Stomach smooth muscle (tissue), 2 donors: ENCODE results near the gene ACSS3.

ENCODE experiments used
- H3K27ac ChIP-seq: one replicate; pipeline ENCODE4 v1.7.0; 2013; ENCODE audit warnings: mild to moderate bottlenecking, low read length, inconsistent platforms
- H3K27me3 ChIP-seq, 2 donors: one replicate each; pipeline ENCODE4 v1.7.0; 2013; ENCODE audit warnings: low read length in 2 of 2; ENCODE audit not compliant: insufficient read depth in 2 of 2, control insufficient read depth in 1 of 2
- H3K36me3 ChIP-seq, 2 donors: one replicate each; pipeline ENCODE4 v1.7.0; 2013; ENCODE audit warnings: low read length in 2 of 2; ENCODE audit not compliant: control insufficient read depth in 2 of 2, insufficient read depth in 2 of 2
- H3K4me1 ChIP-seq: one replicate; pipeline ENCODE4 v1.7.0; 2013; ENCODE audit warnings: low read length; ENCODE audit not compliant: control insufficient read depth, insufficient read depth
- H3K4me3 ChIP-seq, 2 donors: one replicate each; pipeline ENCODE4 v1.7.0; 2013; ENCODE audit warnings: low read length in 2 of 2
- H3K9ac ChIP-seq, 2 donors: one replicate each; pipeline ENCODE4 v1.7.0; 2013; ENCODE audit warnings: low read length in 2 of 2, mild to moderate bottlenecking in 1 of 2
- H3K9me3 ChIP-seq, 2 donors: one replicate each; pipeline ENCODE4 v1.7.0; 2013; ENCODE audit warnings: low read length in 2 of 2; ENCODE audit not compliant: control insufficient read depth in 2 of 2
- donor health status: healthy.
- donor health status: Pancreatic carcinoma.

Gene ACSS3

DNA sequence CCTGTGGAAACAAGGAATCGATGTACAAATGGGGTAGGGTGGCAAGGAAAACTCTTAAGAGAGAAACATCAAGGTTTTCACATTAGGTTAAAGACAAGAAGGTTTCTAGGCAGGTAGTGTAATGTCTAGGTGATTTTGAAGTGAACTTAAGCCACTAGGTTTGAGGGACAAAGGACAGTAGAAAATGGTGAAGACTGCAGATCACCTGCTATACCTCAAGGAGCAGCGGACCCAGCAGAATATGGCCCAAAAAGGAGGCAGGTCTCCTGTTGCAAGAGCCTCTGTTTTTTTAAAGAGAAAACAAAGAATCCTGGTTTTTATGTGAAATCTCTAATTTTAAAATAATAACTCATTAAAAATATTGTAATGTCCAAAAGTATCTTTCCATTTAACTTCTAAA lies 178.1 kb downstream of the ACSS3 start:
- Histone ChIP-seq H3K27me3 (no peaks in the 10 kb centered on the region), H3K27ac (no peak overlapping the region), H3K4me1 (no peaks in the 10 kb centered on the region), H3K9me3 (no peaks in the 10 kb centered on the region), H3K9ac (no peak overlapping the region), H3K36me3 (no peaks in the 10 kb centered on the region), H3K4me3 (no peak overlapping the region)

DNA sequence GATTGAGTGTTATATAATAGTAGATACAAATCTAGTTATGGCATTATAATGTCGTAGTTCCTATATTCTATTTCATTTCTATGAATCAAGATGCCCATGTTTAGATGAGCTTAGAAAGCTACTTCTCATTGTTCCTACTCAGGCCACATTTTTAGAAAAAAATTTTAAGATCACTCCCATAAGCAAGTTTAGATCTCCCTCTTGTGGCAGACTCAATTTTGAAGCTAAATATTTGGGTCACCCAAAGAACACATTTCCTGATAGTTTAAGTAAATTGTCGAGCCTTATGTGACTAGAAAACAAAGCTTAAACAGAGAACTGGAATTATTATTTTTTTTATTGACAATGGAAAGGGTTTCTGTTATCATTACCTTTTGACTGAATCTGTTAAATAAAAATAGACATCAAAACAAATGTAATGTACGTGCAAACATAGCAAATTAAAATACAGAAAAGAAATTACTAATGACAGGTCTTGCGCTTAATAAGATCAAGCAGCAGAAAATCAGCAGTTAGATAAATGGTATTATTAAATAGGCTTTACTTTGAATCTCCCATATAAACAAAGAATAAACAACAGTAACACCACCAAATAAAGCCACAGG lies 180.2 kb downstream of the ACSS3 start:
- no peak overlapping the region for H3K4me3 ChIP-seq
- H3K4me1 ChIP-seq, result no peaks in the 10 kb centered on the region
- H3K36me3 ChIP-seq, result no peaks in the 10 kb centered on the region
- no peak overlapping the region for H3K27ac ChIP-seq
- no peaks in the 10 kb centered on the region for H3K27me3 ChIP-seq
- H3K9ac ChIP-seq, result no peak overlapping the region
- no peaks in the 10 kb centered on the region for H3K9me3 ChIP-seq

DNA sequence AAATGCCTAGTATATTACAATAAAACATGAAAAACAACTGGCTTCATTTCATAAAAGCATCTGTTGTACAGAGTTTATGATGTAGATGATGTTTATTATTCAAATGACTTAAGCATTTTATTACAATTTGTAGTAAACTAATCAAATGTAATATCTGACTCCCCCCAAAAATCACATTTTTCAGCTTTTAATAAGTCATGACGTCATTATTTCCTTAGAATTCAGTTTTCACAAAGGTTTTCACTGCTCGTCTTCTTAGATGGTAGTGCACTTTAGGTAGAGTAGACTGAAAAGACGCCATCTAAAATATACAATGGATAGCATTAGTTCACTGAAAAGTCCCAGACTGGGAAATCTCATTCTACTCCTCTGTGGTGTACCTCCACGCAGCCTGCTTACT lies 181.5 kb downstream of the ACSS3 start:
- Histone ChIP-seq H3K36me3 (no peaks in the 10 kb centered on the region), H3K4me3 (no peak overlapping the region), H3K9ac (no peak overlapping the region), H3K27ac (no peak overlapping the region), H3K27me3 (no peaks in the 10 kb centered on the region), H3K9me3 (no peaks in the 10 kb centered on the region), H3K4me1 (no peaks in the 10 kb centered on the region)

DNA sequence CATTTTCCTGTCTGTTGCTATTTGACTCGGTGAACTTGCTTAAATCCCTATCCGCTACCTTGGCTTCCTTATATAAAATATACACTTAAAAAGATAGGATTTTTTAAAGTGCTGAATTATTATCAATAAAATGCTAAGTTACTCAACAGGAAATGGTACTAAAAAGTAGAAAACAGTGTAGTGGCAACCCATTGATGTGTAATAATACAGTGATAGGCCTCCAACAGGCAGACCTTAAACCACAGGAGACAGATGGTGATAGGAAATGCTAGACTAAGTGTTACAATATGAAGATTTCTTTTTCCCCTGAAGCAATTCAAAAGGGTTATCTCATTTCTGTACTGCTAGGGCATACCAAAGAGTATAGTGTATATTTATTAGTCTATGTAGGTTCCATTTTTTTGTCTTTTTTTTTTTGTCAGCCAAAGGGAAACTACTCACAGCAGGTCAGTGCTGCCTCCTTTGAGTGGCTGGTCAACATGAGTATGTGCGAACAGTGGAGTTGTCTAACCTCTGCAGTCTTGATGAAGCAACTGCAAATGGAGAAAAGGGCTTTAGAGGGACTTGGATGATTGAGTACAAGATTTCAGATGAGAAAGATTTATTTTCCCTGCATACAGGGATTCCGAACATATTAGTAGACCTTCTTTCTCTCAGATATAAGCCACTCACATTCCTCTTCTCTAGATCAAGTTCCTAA lies 183.8 kb downstream of the ACSS3 start:
- Histone ChIP-seq H3K9me3 (no peaks in the 10 kb centered on the region), H3K4me1 (no peaks in the 10 kb centered on the region), H3K27ac (no peak overlapping the region), H3K4me3 (no peak overlapping the region), H3K27me3 (no peaks in the 10 kb centered on the region), H3K36me3 (no peaks in the 10 kb centered on the region), H3K9ac (no peak overlapping the region)

DNA sequence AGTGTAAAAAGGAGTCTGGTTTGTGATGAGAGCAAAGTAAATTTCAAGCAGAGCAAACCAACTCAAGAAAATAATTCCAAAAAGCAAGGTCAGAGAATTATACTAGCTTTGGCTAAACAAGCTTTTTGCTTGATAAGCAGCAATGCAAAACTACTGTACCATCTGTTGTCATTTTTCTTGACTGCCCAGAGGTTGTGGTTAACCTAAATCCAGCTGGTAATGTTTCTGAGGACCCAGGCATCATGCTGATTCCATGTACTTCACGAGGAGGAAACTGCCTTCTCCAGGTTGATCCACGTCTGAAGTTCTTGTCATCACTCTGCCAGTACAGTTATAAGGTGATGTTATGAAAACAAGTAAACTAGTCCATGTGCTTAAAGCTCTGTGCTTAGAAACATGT lies 185.2 kb downstream of the ACSS3 start:
- no peaks in the 10 kb centered on the region for H3K4me1 ChIP-seq
- no peak overlapping the region for H3K27ac ChIP-seq
- H3K9me3 ChIP-seq, result no peaks in the 10 kb centered on the region
- no peak overlapping the region for H3K9ac ChIP-seq
- H3K27me3 ChIP-seq, result no peaks in the 10 kb centered on the region
- no peaks in the 10 kb centered on the region for H3K36me3 ChIP-seq
- no peak overlapping the region for H3K4me3 ChIP-seq

DNA sequence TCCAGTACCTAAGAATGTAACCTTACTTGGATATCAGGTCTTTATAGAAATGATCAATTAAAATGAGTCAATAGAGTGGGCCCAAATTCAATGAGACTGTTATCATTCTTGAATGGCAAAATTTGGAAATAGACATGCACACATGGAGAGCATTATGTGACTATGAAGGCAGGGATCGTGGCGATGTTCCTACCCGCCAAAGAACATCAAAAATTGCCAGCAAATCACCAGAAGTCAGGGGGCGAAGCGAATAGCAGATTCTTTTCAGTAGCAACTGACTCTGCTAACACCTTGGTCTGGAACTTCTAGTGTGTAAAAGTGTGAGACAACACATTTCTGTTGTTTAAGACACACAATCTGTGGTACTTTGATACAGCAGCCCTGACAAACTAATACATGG lies 192.5 kb downstream of the ACSS3 start:
- Histone ChIP-seq H3K4me1 (no peaks in the 10 kb centered on the region), H3K36me3 (no peaks in the 10 kb centered on the region), H3K9ac (no peak overlapping the region), H3K9me3 (no peaks in the 10 kb centered on the region), H3K4me3 (no peak overlapping the region), H3K27me3 (no peaks in the 10 kb centered on the region), H3K27ac (no peak overlapping the region)

DNA sequence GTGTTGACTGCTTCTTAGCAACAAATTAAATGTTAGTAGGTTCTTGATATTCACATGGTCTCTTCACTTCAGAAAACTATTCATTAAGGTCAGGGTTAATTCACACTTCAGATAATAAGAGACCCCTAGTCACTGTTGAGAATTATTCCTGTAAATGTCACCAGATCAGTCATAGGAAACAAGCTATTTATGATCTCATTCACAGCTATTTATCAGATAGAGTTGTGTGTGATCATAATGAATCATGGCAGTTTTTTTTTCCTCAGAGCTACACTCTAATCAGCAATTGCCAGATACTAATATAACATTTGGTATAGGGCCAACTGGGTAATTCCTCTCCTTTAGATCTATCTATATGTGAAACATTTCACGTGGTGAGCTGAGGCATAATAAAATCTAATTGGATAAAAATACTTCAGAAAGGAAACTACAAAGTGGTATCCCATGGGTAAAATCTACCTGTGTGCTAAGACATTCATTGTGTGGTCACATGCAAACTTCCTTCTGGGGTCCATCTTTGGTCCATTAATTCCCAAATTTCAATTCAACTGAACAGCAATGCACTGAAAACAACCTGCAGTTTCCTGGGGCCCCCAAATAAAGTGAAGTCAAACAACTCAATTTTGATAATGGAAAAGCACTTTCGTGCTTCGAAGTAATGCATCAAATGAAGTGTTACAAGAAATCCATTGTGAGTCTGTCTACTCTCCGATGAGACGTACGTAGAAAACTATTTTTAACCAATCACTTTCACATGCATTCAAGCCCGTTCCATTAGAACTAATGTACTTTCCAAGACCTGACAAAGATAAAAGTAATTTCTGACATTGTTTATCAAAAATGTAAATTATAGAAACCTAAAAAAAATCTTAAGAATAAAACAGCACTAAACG lies 197.0 kb downstream of the ACSS3 start:
- no peaks in the 10 kb centered on the region for H3K27me3 ChIP-seq
- H3K27ac ChIP-seq, result no peak overlapping the region
- H3K4me3 ChIP-seq, result no peak overlapping the region
- H3K36me3 ChIP-seq, result no peaks in the 10 kb centered on the region
- no peaks in the 10 kb centered on the region for H3K4me1 ChIP-seq
- H3K9me3 ChIP-seq, result no peaks in the 10 kb centered on the region
- no peak overlapping the region for H3K9ac ChIP-seq

DNA sequence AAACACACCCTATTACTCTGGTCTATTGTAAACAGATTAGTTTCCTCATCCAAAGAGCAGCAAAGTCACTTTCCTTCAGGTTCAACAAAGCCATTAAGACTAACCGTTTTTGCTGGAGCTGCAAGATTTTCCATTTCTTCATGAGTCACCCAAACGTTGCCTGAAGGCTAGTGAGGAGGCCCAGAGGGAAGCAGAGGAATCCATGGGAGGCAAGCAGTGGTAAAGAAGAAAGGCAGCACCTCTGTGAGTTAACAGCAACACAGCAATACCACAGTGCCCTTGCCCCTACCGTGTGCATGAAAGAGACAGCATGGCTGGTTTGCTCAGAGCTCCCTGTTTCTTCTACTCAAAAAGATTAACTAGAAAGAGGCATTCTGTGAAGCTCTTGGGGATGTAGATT lies 206.3 kb downstream of the ACSS3 start:
- H3K36me3 ChIP-seq, result no peaks in the 10 kb centered on the region
- no peaks in the 10 kb centered on the region for H3K27me3 ChIP-seq
- no peak overlapping the region for H3K27ac ChIP-seq
- H3K9me3 ChIP-seq, result no peaks in the 10 kb centered on the region
- no peaks in the 10 kb centered on the region for H3K4me1 ChIP-seq
- no peak overlapping the region for H3K4me3 ChIP-seq
- no peak overlapping the region for H3K9ac ChIP-seq

DNA sequence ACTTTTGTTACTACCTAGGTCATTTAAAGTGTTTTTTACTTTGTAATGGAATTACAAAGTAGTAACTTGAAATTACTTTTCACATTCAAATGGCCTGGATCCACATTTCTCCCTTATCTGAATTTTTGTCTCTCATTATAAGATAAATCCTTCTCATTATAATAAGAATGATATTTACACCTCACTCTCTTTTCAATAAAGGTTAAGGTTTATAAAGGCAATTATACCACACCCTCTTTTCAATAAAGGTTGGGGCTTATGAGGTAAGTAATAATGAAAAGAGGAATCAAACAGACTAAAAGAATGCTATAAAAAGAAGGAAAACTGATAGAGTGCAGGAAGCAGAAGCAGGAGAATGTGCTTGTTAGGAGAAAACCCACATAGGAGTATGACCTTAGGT lies 210.8 kb downstream of the ACSS3 start:
- H3K36me3 ChIP-seq, result no peaks in the 10 kb centered on the region
- H3K9me3 ChIP-seq, result no peaks in the 10 kb centered on the region
- no peaks in the 10 kb centered on the region for H3K4me1 ChIP-seq
- no peak overlapping the region for H3K4me3 ChIP-seq
- H3K27ac ChIP-seq, result no peak overlapping the region
- no peak overlapping the region for H3K9ac ChIP-seq
- H3K27me3 ChIP-seq, result no peaks in the 10 kb centered on the region

DNA sequence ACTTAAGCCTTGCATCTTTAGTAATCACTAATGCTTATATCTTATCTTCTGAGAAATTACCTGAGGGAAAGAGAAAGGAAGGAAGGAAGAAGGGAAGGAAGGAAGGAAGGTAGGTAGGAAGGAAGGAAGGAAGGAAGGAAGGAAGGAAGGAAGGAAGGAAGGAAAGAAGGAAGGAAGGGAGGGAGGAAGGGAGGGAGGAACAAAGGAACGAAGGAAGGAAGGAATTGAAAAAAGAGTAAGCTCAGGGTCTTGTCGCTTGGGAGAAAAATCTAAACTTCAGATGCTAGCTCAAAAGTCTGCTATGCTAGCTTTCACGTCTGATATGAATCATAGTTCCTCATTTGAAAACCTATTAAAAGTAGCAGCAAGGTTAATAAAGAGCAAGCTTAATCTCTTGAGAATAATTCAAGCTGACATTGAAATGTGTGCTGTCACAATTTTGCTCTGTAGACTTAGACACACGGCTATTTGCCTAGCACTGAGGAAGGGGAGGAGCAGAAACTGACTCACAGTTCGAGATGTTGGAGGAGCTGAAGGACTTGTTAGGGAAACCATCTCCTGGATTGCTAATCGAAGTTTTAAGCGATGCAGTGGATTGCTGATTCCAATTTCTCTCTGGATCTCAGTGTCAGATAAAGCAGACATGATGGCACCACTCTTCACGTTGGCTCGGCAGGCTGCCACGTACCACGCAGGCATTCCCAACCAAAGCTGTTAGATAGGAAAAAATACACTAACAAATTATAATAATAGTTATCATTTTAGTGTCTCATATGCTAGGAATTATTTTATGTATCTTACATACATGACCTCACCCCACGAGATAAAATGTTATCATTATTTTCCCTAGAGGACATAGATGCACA lies 216.7 kb downstream of the ACSS3 start:
- Histone ChIP-seq H3K4me3 (no peak overlapping the region), H3K36me3 (no peaks in the 10 kb centered on the region), H3K4me1 (no peaks in the 10 kb centered on the region), H3K9me3 (no peaks in the 10 kb centered on the region), H3K9ac (no peak overlapping the region), H3K27me3 (no peaks in the 10 kb centered on the region), H3K27ac (no peak overlapping the region)
